HuH-7.5 (cell line): Measurements from ENCODE around the gene NTRK2.

Source experiments
- DNase-seq: peaks from one replicate; pipeline ENCODE4 v3.0.0; 2011; ENCODE audit warnings: low spot score

Gene NTRK2

GRCh38 chr9:84736081-84736480 is 66.6 kb downstream of the NTRK2 start:
- no peak for DNase-seq

DNA sequence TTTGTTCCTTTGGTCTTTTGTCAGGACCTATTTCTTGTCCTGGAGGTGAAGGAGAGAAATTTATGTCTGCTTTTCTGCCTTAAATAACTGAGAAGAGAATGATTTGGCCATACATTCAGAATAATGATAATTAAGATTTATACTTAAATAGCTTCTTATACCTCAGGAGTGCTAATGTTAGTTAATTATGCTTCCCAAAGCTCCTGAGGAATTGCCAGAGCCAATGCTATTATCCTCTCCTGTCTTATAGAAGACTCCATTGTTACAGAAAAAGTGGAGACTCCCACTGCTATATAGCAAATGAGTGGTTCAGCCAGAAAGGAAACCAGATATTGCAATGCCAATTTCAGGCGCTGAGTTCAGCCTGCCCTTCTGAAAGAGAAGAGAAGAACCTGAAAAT is 67.0 kb downstream of the NTRK2 start:
- no peak for DNase-seq

GRCh38 chr9:84738353-84738752 is 68.8 kb downstream of the NTRK2 start:
- no peak for DNase-seq

GRCh38 chr9:84742261-84742660 is 72.7 kb downstream of the NTRK2 start:
- no peak for DNase-seq

GRCh38 chr9:84744195-84744594 is 74.7 kb downstream of the NTRK2 start:
- no peak for DNase-seq

GRCh38 chr9:84744726-84745125 is 75.2 kb downstream of the NTRK2 start:
- no peak for DNase-seq

DNA sequence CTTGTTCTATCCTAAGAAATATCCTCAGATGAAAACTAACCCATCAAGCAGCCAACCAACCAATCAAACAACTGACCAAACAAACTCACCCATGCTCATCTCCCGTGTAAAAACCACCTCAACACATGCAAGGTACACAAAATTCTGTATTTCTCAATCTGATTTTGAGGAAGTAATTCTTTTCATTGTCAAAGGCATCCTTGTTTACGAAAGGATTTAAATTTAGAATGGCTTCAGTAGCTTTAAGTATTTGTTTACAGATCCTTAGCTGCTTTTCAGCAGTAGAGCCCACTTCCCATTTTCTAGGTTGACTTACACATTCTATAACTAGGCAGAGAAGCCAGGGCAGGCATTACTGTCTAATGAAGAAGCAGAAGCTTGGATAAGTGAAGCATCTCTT is 78.6 kb downstream of the NTRK2 start:
- no peak for DNase-seq

GRCh38 chr9:84750152-84750865 is 80.8 kb downstream of the NTRK2 start:
- DNase-seq: no peak

GRCh38 chr9:84751921-84752320 is 82.4 kb downstream of the NTRK2 start:
- no peak for DNase-seq

DNA sequence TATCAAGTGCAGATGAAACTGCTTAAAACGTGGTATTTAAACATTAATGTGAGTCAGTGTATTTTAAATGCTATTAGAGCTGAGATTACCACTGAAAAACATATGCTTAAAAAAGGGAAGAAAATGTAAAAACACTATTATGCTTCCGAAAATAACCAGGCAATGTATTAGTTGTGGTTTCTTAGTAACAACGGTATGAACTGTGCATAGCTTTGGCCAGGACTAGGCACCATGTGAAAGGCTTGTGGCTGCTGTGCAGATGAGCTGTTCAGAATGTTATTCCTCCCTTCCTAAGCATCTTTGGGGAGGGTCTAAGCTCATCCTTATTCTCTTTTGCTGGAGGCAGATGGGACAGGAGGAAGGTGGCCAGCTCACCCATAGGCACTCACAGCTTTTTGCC is 84.9 kb downstream of the NTRK2 start:
- DNase-seq: no peak

- no peak for DNase-seq
These were observed 85.4 kb downstream of the NTRK2 start for GRCh38 chr9:84754881-84755280.

DNA sequence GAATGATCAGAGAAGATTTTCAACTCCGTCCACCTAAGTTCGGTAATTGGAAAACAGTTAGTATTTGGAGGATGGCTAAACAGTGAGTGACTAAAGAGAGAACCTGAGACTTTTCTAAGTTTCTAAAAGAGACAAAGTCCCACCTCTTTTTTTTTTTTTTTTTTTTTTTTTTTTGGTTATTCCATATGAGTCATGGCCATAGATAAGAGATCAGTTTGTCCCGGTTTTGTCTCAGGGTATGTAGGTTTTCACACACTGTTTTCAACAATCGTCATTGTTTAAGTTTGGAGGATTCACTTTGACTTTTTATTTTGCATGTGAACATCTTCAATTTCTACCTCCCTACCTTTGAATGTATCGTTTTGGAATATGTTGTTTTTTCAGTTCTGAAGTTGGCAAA is 85.9 kb downstream of the NTRK2 start:
- no peak for DNase-seq

- no peak for DNase-seq
These were observed 86.6 kb downstream of the NTRK2 start for GRCh38 chr9:84756171-84756570.

- DNase-seq: no peak
These were observed 87.2 kb downstream of the NTRK2 start for GRCh38 chr9:84756731-84757130.

- DNase-seq: no peak
These were observed 89.3 kb downstream of the NTRK2 start for GRCh38 chr9:84758817-84759216.

GRCh38 chr9:84759300-84759750 is 89.8 kb downstream of the NTRK2 start:
- no peak for DNase-seq

- no peak for DNase-seq
These were observed 90.3 kb downstream of the NTRK2 start for GRCh38 chr9:84759804-84760203.

GRCh38 chr9:84761137-84761808 is 91.7 kb downstream of the NTRK2 start:
- DNase-seq: no peak

DNA sequence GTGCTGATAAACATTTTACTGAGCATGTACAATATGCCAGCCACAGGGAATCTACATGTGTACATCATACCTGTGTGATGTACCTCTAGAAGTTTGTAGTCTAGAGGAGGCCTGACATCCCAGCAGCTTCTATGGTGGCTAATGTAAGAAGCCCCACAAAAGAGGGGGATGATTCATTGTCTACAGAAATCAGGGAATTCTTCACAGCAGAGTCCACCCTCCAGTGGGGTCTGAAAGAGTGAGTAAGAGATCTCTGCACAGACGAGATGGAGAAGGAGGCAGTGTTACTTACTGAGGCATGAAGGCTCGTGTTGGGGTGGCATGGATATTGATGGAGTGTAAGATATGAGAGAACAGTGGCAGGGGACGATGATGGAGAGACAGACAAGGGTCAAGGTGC is 103.0 kb downstream of the NTRK2 start:
- DNase-seq: no peak

DNA sequence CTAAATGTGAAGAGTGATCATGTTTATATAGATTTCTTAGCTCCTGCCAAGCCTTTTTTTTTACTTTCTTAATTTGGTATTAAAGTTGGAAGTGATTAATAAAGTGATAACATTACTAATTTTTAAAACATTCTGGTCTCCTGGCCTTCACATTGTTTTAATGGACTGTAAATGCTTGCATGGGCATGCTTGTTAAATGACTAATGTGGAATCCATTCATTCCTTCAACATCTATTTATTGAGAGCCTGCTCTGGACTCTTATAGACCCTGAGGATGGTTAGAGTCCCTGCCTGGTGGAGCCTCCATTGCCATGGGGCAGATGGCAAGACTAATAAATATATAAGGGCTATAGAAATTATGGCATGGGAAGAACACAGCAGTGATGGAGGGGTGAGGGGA is 103.5 kb downstream of the NTRK2 start:
- no peak for DNase-seq

DNA sequence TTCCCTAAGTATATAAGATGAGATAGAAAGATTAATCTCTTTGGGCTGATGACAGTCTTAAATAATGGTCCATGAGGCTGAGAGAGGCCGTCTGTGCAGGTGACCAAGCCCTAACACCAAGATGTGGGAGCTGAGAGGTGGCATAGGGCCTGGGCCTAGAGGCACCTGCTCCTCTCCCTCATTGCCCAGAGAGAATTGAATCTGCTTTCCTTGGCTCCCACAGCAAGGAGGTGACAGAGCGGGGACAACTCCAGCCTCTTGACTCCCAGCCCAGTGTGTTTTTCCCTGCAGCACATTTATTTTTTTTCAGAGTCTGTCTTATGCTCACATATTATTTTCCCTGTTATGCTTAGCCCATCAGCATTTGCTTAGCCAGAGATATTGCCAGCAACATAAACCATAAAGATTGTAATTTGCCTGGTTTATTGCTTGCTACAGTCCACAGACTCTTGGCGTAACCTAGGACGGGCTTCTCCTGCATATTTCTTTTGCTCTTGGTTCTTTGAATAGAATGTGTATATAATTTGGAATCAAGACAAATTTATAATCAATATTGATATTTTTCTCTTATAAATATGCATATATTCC is 105.6 kb downstream of the NTRK2 start:
- no peak for DNase-seq

DNA sequence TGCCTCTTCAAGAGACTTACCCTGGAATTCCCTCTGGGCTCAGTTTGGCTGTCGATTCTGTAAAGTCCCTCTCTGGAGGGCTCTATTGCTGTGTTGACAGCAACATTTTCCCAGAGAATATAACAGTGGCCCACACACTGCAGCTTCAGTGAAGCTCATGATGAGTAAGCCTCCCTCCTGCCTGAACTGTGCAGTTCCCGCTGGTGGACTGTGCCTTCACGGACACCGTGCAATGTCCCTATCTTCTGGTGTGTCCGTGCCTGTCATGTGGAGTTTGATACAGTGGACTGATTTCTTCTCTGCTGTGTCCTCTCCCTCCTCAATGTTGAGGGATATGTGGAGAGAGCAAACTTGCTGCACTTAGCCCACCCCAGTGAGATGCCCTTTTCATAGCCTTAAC is 109.0 kb downstream of the NTRK2 start:
- no peak for DNase-seq

DNA sequence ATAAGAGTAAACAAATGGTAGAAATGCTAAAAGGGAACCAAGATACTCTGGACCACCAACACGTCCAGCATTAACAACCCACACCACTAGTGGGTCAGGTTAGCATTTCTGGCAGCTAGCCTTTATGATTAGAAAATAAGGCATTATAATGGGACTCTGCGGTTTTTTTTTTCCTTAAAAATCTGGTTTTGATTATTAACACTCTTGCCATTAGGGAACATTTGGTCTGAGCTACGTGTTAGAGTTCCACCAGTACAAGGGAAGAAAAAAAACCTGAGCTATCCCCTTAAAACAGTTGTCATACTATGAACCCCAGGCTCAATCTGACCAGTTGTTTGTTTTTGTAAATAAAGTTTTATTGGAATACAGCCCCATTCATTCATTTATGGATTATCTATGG is 110.4 kb downstream of the NTRK2 start:
- no peak for DNase-seq

GRCh38 chr9:84780385-84780784 is 110.9 kb downstream of the NTRK2 start:
- DNase-seq: no peak
